OCI-LY3 (cell line): ENCODE results near the gene NDFIP1.

Source experiments
- CTCF ChIP-seq: fragments of 200-600, 300-600 bp; sonication (generic); IDR thresholded peaks from 2 replicates; pipeline ENCODE4 v1.5.1; 2014; ENCODE audit warnings: antibody characterized with exemption, low read length, low read depth
- EZH2phosphoT487 ChIP-seq: fragments of 200-600 bp; shearing (Covaris generic); IDR thresholded peaks from 2 replicates; pipeline ENCODE4 v1.6.1; 2018; ENCODE audit warnings: antibody characterized with exemption, mixed run types, low read depth

DNA sequence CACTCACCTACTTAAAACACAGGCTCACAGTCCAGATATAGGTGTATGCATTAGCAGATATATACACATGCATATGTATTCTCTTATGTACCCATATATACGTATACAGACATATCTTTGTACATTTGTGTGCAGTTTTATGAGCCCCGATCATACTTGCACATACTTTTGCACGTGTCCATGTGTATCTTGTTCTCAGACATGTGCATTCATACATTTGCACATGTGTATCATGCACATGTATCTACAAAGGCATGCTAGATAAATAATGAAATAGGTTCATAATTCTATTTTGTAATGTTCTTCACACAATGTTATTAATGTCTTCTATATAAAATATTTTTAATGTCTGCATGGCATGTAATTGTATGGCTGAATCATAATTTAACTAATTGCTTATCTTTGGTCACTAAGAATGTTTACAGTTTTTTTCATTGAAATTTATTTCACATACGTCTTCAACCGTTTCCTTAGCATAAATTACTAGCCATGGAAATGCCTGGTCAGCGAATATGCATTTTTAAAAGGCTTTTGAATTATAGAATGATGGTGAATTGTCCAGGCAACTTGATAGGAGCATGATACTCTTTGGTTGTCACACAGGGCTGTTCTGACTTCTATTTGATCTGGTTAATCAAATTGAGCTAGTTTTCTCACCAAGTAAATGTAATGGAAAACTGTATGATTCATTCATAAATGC, 2.6 kb downstream of the NDFIP1 start:
- TF ChIP-seq CTCF = no peak
- no peak for TF ChIP-seq EZH2phosphoT487
